HEK293 (cell line): ENCODE results near the gene CACNB4.

Experiments
- MEIS1 ChIP-seq: sonication (generic); formaldehyde crosslinking; IDR thresholded peaks from 2 replicates; pipeline ENCODE4 v1.8.1; 2022; ENCODE audit warnings: missing genetic modification reagents, mild to moderate bottlenecking, borderline replicate concordance
- TF ChIP-seq, protein P1 (sequence below): fragments of 450-650 bp; formaldehyde crosslinking; IDR thresholded peaks from 2 replicates; pipeline ENCODE4 v1.5.1; 2016; ENCODE audit warnings: missing biosample characterization, missing genetic modification characterization
- TF ChIP-seq, protein P2 (sequence below): fragments of 450-650 bp; formaldehyde crosslinking; IDR thresholded peaks from 2 replicates; pipeline ENCODE4 v1.5.1; 2016; ENCODE audit warnings: missing biosample characterization, missing genetic modification characterization

DNA sequence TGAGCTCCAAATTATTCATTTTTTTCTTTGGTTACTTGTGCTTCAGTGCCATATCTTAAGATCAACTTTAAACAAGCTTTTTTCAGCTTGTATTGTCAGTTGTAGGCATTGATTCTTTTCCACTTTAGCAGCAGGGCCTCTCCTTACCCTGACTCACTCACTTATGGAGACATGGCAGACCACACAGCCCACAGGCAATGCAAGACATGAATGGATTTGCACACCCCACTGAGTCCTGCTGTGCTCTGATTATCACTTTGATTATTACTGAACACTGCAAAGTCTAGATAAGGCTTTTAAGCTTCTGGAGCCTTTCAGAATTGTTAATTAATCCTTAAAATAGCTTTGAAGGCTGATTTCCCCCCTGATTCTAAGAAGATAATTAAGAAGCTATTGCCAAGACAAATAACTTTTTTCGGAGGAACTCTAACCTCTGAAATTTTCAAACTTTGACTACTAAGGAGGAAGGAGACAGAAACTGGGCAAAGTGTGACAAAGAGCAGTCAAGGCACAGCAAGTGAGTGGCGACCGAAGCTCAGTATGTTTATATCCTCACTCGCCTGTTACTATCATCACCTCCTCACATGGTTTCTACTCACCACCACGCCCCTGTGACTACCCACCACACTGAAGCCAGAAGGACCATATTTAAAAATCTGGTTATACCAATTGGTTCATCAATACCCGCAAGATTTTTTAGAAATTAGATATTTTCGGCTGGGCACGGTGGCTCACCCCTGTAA lies 43.3 kb downstream of the CACNB4 start:
- TF ChIP-seq, protein P1, sequence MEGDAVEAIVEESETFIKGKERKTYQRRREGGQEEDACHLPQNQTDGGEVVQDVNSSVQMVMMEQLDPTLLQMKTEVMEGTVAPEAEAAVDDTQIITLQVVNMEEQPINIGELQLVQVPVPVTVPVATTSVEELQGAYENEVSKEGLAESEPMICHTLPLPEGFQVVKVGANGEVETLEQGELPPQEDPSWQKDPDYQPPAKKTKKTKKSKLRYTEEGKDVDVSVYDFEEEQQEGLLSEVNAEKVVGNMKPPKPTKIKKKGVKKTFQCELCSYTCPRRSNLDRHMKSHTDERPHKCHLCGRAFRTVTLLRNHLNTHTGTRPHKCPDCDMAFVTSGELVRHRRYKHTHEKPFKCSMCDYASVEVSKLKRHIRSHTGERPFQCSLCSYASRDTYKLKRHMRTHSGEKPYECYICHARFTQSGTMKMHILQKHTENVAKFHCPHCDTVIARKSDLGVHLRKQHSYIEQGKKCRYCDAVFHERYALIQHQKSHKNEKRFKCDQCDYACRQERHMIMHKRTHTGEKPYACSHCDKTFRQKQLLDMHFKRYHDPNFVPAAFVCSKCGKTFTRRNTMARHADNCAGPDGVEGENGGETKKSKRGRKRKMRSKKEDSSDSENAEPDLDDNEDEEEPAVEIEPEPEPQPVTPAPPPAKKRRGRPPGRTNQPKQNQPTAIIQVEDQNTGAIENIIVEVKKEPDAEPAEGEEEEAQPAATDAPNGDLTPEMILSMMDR (tag by site-specific recombination), result no peak
- TF ChIP-seq, protein P2, sequence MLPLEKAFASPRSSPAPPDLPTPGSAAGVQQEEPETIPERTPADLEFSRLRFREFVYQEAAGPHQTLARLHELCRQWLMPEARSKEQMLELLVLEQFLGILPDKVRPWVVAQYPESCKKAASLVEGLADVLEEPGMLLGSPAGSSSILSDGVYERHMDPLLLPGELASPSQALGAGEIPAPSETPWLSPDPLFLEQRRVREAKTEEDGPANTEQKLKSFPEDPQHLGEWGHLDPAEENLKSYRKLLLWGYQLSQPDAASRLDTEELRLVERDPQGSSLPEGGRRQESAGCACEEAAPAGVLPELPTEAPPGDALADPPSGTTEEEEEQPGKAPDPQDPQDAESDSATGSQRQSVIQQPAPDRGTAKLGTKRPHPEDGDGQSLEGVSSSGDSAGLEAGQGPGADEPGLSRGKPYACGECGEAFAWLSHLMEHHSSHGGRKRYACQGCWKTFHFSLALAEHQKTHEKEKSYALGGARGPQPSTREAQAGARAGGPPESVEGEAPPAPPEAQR, result no peak
- TF ChIP-seq MEIS1 (CRISPR knock-in tag), result no peak
